Stimulated activated naive B cell treated with anti-CD40 and anti-IgM and Interleukin-4, amounts not matched to agents 10 μg/mL and 1 μg/mL and 100 μg/mL, for 72 hours (primary cell): ENCODE data around the gene MYOM3.

Source experiments
- ATAC-seq, 2 donors: fragments of 150-1000 bp; cut with Tn5 transposase; replicated peaks; 2 replicates each; pipeline ENCODE4 v1.10.0; 2021; ENCODE audit warnings: moderate library complexity in 1 of 2
- DNase-seq: peaks from one replicate; pipeline ENCODE4 v3.0.0; 2021
- H3K27ac Mint-ChIP-seq: one replicate; pipeline ENCODE4 v1.8.0; 2022; ENCODE audit warnings: mild to moderate bottlenecking, mixed read lengths
- H3K27me3 Mint-ChIP-seq, 2 donors: one replicate each; pipeline ENCODE4 v1.8.0; 2022; ENCODE audit warnings: mixed read lengths in 2 of 2
- H3K36me3 Mint-ChIP-seq, 2 donors: one replicate each; pipeline ENCODE4 v1.8.0; 2022; ENCODE audit warnings: mixed read lengths in 2 of 2, mild to moderate bottlenecking in 1 of 2
- H3K4me1 Mint-ChIP-seq, 2 donors: one replicate each; pipeline ENCODE4 v1.8.0; 2022; ENCODE audit warnings: mixed read lengths in 2 of 2, mild to moderate bottlenecking in 1 of 2
- H3K4me3 Mint-ChIP-seq, 2 donors: one replicate each; pipeline ENCODE4 v1.8.0; 2022; ENCODE audit warnings: mild to moderate bottlenecking in 2 of 2, mixed read lengths in 2 of 2, moderate library complexity in 1 of 2
- H3K9me3 Mint-ChIP-seq, 2 donors: one replicate each; pipeline ENCODE4 v1.8.0; 2022; ENCODE audit warnings: mixed read lengths in 2 of 2, mild to moderate bottlenecking in 1 of 2

MYOM3 gene

GRCh38 chr1:24127134-24127800 lies 15.3 kb upstream of the MYOM3 start:
- H3K27me3 Mint-ChIP-seq, result peaks cover 9 to 26% of the 10 kb centered on the region in 2 donors
- H3K36me3 Mint-ChIP-seq, result peaks cover 0 to 9% of the 10 kb centered on the region in 2 donors
- no peak for ATAC-seq
- DNase-seq, result no peak
- peaks cover 0 to 5% of the 10 kb centered on the region in 2 donors for H3K9me3 Mint-ChIP-seq
- H3K4me1 Mint-ChIP-seq, result no peaks in the 10 kb centered on the region
- no peak overlapping the region for H3K27ac Mint-ChIP-seq
- H3K4me3 Mint-ChIP-seq, result no peak overlapping the region

GRCh38 chr1:24126672-24127023 lies 14.7 kb upstream of the MYOM3 start:
- peaks cover 9 to 26% of the 10 kb centered on the region in 2 donors for H3K27me3 Mint-ChIP-seq
- no peak overlapping the region for H3K4me3 Mint-ChIP-seq
- peaks cover 0 to 6% of the 10 kb centered on the region in 2 donors for H3K36me3 Mint-ChIP-seq
- DNase-seq (no peak), ATAC-seq (peak in 1 of 2 donors; percentile 43)
- H3K9me3 Mint-ChIP-seq, result peaks cover 0 to 5% of the 10 kb centered on the region in 2 donors
- no peaks in the 10 kb centered on the region for H3K4me1 Mint-ChIP-seq
- no peak overlapping the region for H3K27ac Mint-ChIP-seq

DNA sequence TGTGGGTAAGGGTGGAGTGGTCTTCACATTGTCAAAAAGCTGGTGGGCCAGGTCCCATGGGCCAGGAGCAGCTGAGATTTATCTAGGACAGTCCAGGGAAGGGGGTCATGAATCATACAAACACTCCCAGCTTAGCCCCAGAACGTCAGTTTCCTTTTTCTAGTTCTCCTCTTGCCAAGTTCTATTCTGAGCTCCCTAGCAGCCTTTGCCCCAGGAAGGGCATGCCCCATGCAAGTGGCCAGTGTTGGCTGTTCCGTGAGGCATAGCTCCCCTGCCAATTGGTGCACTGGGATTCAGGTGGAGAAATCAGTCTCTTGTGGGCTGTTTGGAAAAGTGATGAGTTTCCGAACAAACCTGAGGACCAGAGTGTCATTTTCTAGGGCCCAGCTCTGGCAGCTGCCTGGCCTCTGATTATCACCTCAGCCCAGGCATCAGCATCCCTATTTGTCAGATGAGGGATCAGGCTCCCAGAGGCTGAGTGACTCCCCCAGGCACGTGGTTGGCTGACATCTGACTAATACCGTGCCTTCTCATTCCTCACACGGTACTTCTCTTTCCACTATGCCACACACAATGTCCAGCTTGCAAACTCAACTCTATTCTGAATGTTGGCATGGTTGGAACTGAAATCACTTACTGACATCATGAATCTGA lies 14.2 kb upstream of the MYOM3 start:
- H3K4me1 Mint-ChIP-seq, result no peaks in the 10 kb centered on the region
- peaks cover 0 to 5% of the 10 kb centered on the region in 2 donors for H3K9me3 Mint-ChIP-seq
- peaks cover 9 to 31% of the 10 kb centered on the region in 2 donors for H3K27me3 Mint-ChIP-seq
- ATAC-seq (peak in 1 of 2 donors; percentile 75), DNase-seq (no peak)
- H3K36me3 Mint-ChIP-seq, result peaks cover 0 to 6% of the 10 kb centered on the region in 2 donors
- no peak overlapping the region for H3K4me3 Mint-ChIP-seq
- no peak overlapping the region for H3K27ac Mint-ChIP-seq

DNA sequence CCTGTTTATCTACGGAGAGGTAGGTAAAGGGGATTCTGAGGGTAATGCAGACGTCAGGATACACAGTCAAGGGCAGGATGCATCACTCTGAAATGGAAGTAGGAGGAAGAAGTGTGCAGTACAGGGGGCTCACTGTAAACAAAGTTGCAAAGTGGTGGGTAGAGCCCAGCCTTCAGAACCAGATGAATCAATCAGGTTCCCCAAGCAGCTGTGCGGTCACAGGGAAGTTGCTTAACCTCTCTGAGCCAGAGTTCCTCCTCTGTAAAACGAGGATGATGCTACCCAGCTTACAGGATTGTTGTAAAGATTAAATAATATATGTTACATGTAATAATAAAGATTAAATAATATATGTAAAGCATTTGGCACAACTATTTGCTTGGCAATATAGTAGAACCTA lies 13.5 kb upstream of the MYOM3 start:
- Mint-ChIP-seq H3K4me1 (no peaks in the 10 kb centered on the region), H3K36me3 (peaks cover 0 to 6% of the 10 kb centered on the region in 2 donors)

GRCh38 chr1:24124980-24125379 lies 13.0 kb upstream of the MYOM3 start:
- peaks cover 0 to 3% of the 10 kb centered on the region in 2 donors for H3K9me3 Mint-ChIP-seq
- ATAC-seq, result no peak
- no peaks in the 10 kb centered on the region for H3K4me1 Mint-ChIP-seq
- DNase-seq, result no peak
- H3K36me3 Mint-ChIP-seq, result peaks cover 0 to 3% of the 10 kb centered on the region in 2 donors
- H3K4me3 Mint-ChIP-seq, result no peak overlapping the region
- H3K27ac Mint-ChIP-seq, result no peak overlapping the region
- peaks cover 9 to 32% of the 10 kb centered on the region in 2 donors for H3K27me3 Mint-ChIP-seq

More for the DNA sequence above, 13.5 kb upstream of the MYOM3 start:
- Mint-ChIP-seq H3K27ac (no peak overlapping the region), H3K9me3 (peaks cover 0 to 5% of the 10 kb centered on the region in 2 donors), H3K4me3 (no peak overlapping the region), H3K27me3 (peaks cover 9 to 33% of the 10 kb centered on the region in 2 donors)
- no peak for DNase-seq
- no peak for ATAC-seq

- H3K27ac Mint-ChIP-seq, result no peak overlapping the region
- no peaks in the 10 kb centered on the region for H3K9me3 Mint-ChIP-seq
- DNase-seq, result no peak
Measured at GRCh38 chr1:24123611-24124010, 11.7 kb upstream of the MYOM3 start.

GRCh38 chr1:24122776-24123175 lies 10.8 kb upstream of the MYOM3 start:
- Mint-ChIP-seq H3K4me1 (no peaks in the 10 kb centered on the region), H3K27ac (no peak overlapping the region), H3K9me3 (no peaks in the 10 kb centered on the region), H3K4me3 (no peak overlapping the region), H3K36me3 (no peaks in the 10 kb centered on the region), H3K27me3 (peaks cover 6 to 30% of the 10 kb centered on the region in 2 donors)
- ATAC-seq (no peak), DNase-seq (no peak)

More at GRCh38 chr1:24123611-24124010, 11.7 kb upstream of the MYOM3 start:
- no peaks in the 10 kb centered on the region for H3K4me1 Mint-ChIP-seq
- H3K4me3 Mint-ChIP-seq, result no peak overlapping the region
- H3K27me3 Mint-ChIP-seq, result peaks cover 4 to 25% of the 10 kb centered on the region in 2 donors
- H3K36me3 Mint-ChIP-seq, result no peaks in the 10 kb centered on the region
- ATAC-seq, result no peak

DNA sequence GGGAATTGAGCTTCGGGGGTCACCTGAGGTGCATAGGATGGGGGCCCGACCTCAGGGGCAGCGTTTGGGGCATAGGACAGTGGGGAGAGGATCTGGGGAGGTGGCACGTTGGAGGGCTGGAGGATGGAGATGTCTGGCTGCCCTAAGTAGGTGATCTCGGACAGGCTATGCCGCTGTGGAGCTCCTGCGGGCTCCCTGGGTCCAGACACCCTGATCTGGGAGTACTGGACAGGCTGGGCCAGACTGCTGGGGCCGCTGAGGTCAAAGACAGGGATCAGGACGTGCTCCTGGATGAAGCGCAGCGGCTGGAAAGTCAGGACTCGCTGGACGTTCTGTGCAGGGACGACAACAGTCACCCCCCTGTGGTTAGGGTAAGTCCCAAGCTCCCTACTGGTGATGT lies 9.5 kb upstream of the MYOM3 start:
- no peaks in the 10 kb centered on the region for H3K9me3 Mint-ChIP-seq
- H3K4me3 Mint-ChIP-seq, result no peak overlapping the region
- no peak overlapping the region for H3K27ac Mint-ChIP-seq
- H3K4me1 Mint-ChIP-seq, result no peaks in the 10 kb centered on the region
- H3K27me3 Mint-ChIP-seq, result peaks cover 14 to 41% of the 10 kb centered on the region in 2 donors
- no peak for DNase-seq
- H3K36me3 Mint-ChIP-seq, result no peaks in the 10 kb centered on the region
- no peak for ATAC-seq

GRCh38 chr1:24120965-24121364 lies 9.0 kb upstream of the MYOM3 start:
- Mint-ChIP-seq H3K36me3 (no peaks in the 10 kb centered on the region), H3K27ac (no peak overlapping the region), H3K9me3 (no peaks in the 10 kb centered on the region), H3K4me1 (no peaks in the 10 kb centered on the region), H3K27me3 (peaks cover 19 to 45% of the 10 kb centered on the region in 2 donors), H3K4me3 (no peak overlapping the region)
- ATAC-seq, result no peak
- DNase-seq, result no peak

DNA sequence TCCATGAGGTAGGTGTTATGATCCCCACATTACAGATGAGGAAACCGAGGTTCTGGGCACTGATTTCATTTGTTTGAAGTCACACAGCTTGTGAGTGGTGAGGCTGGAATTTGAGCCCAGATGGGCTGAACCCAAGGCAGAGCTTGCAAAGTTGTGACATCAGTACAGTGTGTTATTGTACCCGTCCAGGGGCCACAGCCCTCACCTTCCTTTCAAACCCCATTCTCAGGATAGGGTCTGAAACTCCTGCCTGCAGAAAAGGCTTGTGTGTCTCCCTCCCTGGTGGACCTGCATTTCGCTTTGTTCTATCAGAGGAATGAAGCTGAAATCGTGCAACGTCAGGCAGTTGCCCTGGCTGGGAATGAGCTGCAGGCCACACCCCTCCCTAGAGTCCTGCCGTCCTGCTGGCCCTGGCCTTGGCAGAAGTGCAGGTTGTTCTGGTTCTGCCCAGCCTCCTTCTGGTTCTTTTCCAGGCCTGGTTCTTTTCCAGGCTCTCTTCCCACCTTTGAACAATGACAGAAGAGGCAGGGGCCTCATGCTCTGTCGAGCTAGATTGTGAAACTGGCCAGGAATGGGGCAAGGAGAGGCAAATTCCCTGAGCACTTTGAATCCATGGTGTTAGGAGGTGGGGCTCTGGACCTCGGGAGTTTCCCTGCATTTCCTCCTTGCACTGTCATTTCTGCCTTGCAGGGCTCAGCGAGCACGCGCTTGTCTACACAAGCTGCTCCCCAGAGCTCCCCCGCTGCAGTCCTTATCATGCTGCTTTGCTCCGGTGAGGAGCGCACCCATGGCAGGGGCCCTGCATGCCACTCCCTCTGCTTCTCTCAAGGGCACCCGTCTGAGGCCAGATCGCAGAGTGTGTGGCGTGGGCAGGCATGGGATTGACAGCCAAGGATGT lies 8.2 kb upstream of the MYOM3 start:
- DNase-seq, result no peak
- H3K36me3 Mint-ChIP-seq, result no peaks in the 10 kb centered on the region

GRCh38 chr1:24119489-24119858 lies 7.5 kb upstream of the MYOM3 start:
- DNase-seq, result no peak
- no peak overlapping the region for H3K27ac Mint-ChIP-seq
- H3K9me3 Mint-ChIP-seq, result no peaks in the 10 kb centered on the region
- no peaks in the 10 kb centered on the region for H3K36me3 Mint-ChIP-seq
- ATAC-seq, result no peak
- H3K4me3 Mint-ChIP-seq, result no peak overlapping the region
- H3K27me3 Mint-ChIP-seq, result peaks cover 19 to 46% of the 10 kb centered on the region in 2 donors
- no peaks in the 10 kb centered on the region for H3K4me1 Mint-ChIP-seq

More for the DNA sequence above, 8.2 kb upstream of the MYOM3 start:
- Mint-ChIP-seq H3K27me3 (peaks cover 19 to 47% of the 10 kb centered on the region in 2 donors), H3K27ac (no peak overlapping the region), H3K4me3 (no peak overlapping the region), H3K9me3 (no peaks in the 10 kb centered on the region), H3K4me1 (no peaks in the 10 kb centered on the region)
- ATAC-seq, result no peak

- Mint-ChIP-seq H3K27ac (no peak overlapping the region), H3K27me3 (peaks cover 20 to 47% of the 10 kb centered on the region in 2 donors), H3K4me1 (no peaks in the 10 kb centered on the region), H3K4me3 (no peak overlapping the region), H3K36me3 (no peaks in the 10 kb centered on the region), H3K9me3 (no peaks in the 10 kb centered on the region)
- DNase-seq (no peak), ATAC-seq (no peak)
Measured at GRCh38 chr1:24118410-24119242, 6.7 kb upstream of the MYOM3 start.

DNA sequence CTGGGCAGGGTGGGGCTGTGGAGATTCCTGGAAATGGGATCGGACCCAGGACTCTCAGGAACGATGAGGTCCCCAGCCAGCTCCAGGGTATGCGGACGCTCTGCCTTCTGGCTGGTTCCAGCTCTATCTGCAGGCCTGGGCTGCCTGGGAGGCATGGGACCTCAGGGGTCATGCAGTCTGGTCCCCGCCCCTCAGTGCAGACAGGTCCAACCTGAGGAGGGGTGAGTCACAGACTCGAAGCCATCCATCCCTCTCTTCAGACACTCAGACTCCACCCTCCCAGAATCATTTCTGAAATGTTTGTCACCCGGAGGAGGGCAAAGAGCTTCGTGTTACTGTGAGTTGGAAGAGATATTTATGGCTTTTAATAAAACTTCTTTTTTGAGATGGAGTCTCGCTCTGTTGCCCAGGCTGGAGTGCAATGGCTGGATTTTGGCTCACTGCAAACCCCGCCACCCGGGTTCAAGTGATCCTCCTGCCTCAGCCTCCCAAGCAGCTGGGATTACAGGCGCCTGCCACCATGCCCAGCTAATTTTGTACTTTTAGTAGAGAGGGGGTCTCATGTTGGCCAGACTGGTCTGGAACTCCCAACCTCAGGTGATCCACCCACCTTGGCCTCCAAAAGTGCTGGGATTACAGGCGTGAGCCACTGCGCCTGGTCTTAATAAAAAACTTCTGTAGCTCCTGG lies 5.9 kb upstream of the MYOM3 start:
- Mint-ChIP-seq H3K27ac (no peak overlapping the region), H3K4me1 (peaks cover 0 to under 1% of the 10 kb centered on the region in 2 donors), H3K4me3 (no peak overlapping the region), H3K27me3 (peaks cover 27 to 55% of the 10 kb centered on the region in 2 donors), H3K9me3 (no peaks in the 10 kb centered on the region), H3K36me3 (no peaks in the 10 kb centered on the region)
- ATAC-seq (no peak), DNase-seq (no peak)
